Suprapubic skin (tissue), 4 donors: ENCODE data around the gene THUMPD3. TPM values are rescaled to one million over a fixed set of nuclear protein-coding genes. Genes with fewer than 3 reads are reported as not detected.

ENCODE experiments used
- DNase-seq, 2 donors: peaks; one replicate each; pipeline ENCODE4 v3.0.0-alpha.2; 2019; ENCODE audit warnings: low spot score in 2 of 2
- H3K27ac ChIP-seq: fragments of 200-600 bp; sonication (generic); one replicate; pipeline ENCODE4 v1.5.1; 2019
- H3K27me3 ChIP-seq: fragments of 200-600 bp; sonication (generic); one replicate; pipeline ENCODE4 v1.5.1; 2019
- H3K36me3 ChIP-seq: fragments of 200-600 bp; sonication (generic); one replicate; pipeline ENCODE4 v1.5.1; 2019
- H3K4me1 ChIP-seq: fragments of 200-600 bp; sonication (generic); one replicate; pipeline ENCODE4 v1.5.1; 2019
- H3K4me3 ChIP-seq: fragments of 200-600 bp; sonication (generic); one replicate; pipeline ENCODE4 v1.5.1; 2019; ENCODE audit warnings: mild to moderate bottlenecking
- H3K9me3 ChIP-seq: fragments of 200-600 bp; sonication (generic); one replicate; pipeline ENCODE4 v1.5.1; 2019
- CTCF ChIP-seq, 2 donors: fragments of 200-600 bp in 1 of 2; fragments of 450-650 bp in 1 of 2; sonication (generic) in 1 of 2; IDR thresholded peaks; one replicate each; pipeline ENCODE4 v1.5.1; 2016 to 2019; ENCODE audit warnings: antibody characterized with exemption in 2 of 2, mild to moderate bottlenecking in 1 of 2, moderate library complexity in 1 of 2
- EP300 ChIP-seq: sonication (generic); formaldehyde crosslinking; IDR thresholded peaks from one replicate; pipeline ENCODE4 v1.6.1; 2017; ENCODE audit warnings: antibody characterized with exemption
- POLR2A ChIP-seq, 2 donors: fragments of 450-650 bp; IDR thresholded peaks; one replicate each; pipeline ENCODE4 v1.6.1; 2017; ENCODE audit warnings: antibody characterized with exemption in 2 of 2, mild to moderate bottlenecking in 2 of 2, moderate library complexity in 2 of 2
- POLR2AphosphoS5 ChIP-seq, 3 donors: sonication (generic); formaldehyde crosslinking; IDR thresholded peaks; one replicate each; pipeline ENCODE4 v1.6.1; 2017; ENCODE audit warnings: antibody characterized with exemption in 3 of 3
- WGBS: methylation state at CpG from one replicate; pipeline ENCODE4 v1.1.5; 2018; 5-methylcytosine and 5-hydroxymethylcytosine counted together
- total RNA-seq, 4 donors: library from RNA; depleted of rRNA; stranded (reverse); fragments of >200 nt; gene quantifications; one replicate each; pipeline ENCODE4 v1.1.0, GENCODE V29; 2016

The THUMPD3 gene
- total RNA-seq, 4 donors from 2014 or later, result 14.2 to 39.0 (median 27.5) TPM

GRCh38 chr3:9408061-9408460 lies 45.2 kb downstream of the THUMPD3 start:
- H3K4me1 ChIP-seq, result peaks cover 67% of the 10 kb centered on the region
- no peak for DNase-seq
- H3K36me3 ChIP-seq, result no peaks in the 10 kb centered on the region
- 89% methylated on average over 6 of the region's 6 CpGs for WGBS
- H3K9me3 ChIP-seq, result no peaks in the 10 kb centered on the region
- no peaks in the 10 kb centered on the region for H3K27me3 ChIP-seq
- H3K27ac ChIP-seq, result no peak overlapping the region
- TF ChIP-seq POLR2AphosphoS5 (IDR thresholded peaks at IDR 0.05) (no peak), CTCF (IDR thresholded peaks at IDR 0.05) (no peak), EP300 (no peak), POLR2A (IDR thresholded peaks at IDR 0.05) (no peak)
- no peak overlapping the region for H3K4me3 ChIP-seq

GRCh38 chr3:9408546-9408945 lies 45.7 kb downstream of the THUMPD3 start:
- no peak overlapping the region for H3K27ac ChIP-seq
- H3K27me3 ChIP-seq, result no peaks in the 10 kb centered on the region
- no peak overlapping the region for H3K4me3 ChIP-seq
- no peak for TF ChIP-seq POLR2A (IDR thresholded peaks at IDR 0.05)
- TF ChIP-seq CTCF (IDR thresholded peaks at IDR 0.05), result no peak
- no peak for TF ChIP-seq POLR2AphosphoS5 (IDR thresholded peaks at IDR 0.05)
- TF ChIP-seq EP300, result no peak
- WGBS, result 74% methylated on average over 1 of the region's 1 CpG
- no peak for DNase-seq
- no peaks in the 10 kb centered on the region for H3K36me3 ChIP-seq
- H3K9me3 ChIP-seq, result no peaks in the 10 kb centered on the region
- H3K4me1 ChIP-seq, result peaks cover 66% of the 10 kb centered on the region

GRCh38 chr3:9409981-9410854 lies 47.4 kb downstream of the THUMPD3 start:
- Histone ChIP-seq H3K9me3 (no peaks in the 10 kb centered on the region), H3K27me3 (no peaks in the 10 kb centered on the region), H3K27ac (no peak overlapping the region), H3K36me3 (no peaks in the 10 kb centered on the region), H3K4me1 (peaks cover 63% of the 10 kb centered on the region), H3K4me3 (no peak overlapping the region)
- no peak for TF ChIP-seq EP300
- TF ChIP-seq POLR2A (IDR thresholded peaks at IDR 0.05), result no peak
- no peak for TF ChIP-seq CTCF (IDR thresholded peaks at IDR 0.05)
- TF ChIP-seq POLR2AphosphoS5 (IDR thresholded peaks at IDR 0.05), result no peak
- DNase-seq, result no peak
- WGBS, result 77% methylated on average over 6 of the region's 6 CpGs

GRCh38 chr3:9411302-9411701 lies 48.4 kb downstream of the THUMPD3 start:
- WGBS, result 77% methylated on average over 1 of the region's 1 CpG
- Histone ChIP-seq H3K36me3 (no peaks in the 10 kb centered on the region), H3K27me3 (no peaks in the 10 kb centered on the region), H3K9me3 (no peaks in the 10 kb centered on the region), H3K4me1 (peaks cover 63% of the 10 kb centered on the region), H3K27ac (no peak overlapping the region), H3K4me3 (no peak overlapping the region)
- no peak for TF ChIP-seq EP300
- no peak for DNase-seq

GRCh38 chr3:9412293-9412692 lies 49.4 kb downstream of the THUMPD3 start:
- Histone ChIP-seq H3K27ac (no peak overlapping the region), H3K36me3 (no peaks in the 10 kb centered on the region), H3K9me3 (no peaks in the 10 kb centered on the region), H3K4me1 (peaks cover 67% of the 10 kb centered on the region), H3K4me3 (no peak overlapping the region), H3K27me3 (no peaks in the 10 kb centered on the region)
- no peak for DNase-seq
- no peak for TF ChIP-seq POLR2A (IDR thresholded peaks at IDR 0.05)
- TF ChIP-seq CTCF (IDR thresholded peaks at IDR 0.05), result no peak
- no peak for TF ChIP-seq POLR2AphosphoS5 (IDR thresholded peaks at IDR 0.05)
- no peak for TF ChIP-seq EP300
- 69% methylated on average over 1 of the region's 1 CpG for WGBS
